ENCODE data around the gene PLCB1. TPM values are rescaled to one million over a fixed set of nuclear protein-coding genes. Genes with fewer than 3 reads are reported as not detected.

PLCB1 gene
- total and polyA plus RNA-seq, 2 experiments from 2014 or later, result 14.9 to 20.7 TPM

- Mint-ChIP-seq H3K4me1 (peaks cover 14% of the 10 kb centered on the region), H3K27me3 (ENCODE audit: insufficient read depth, low read depth, poor library complexity) (no peaks in the 10 kb centered on the region), H3K9me3 (no peaks in the 10 kb centered on the region), H3K4me3 (no peak overlapping the region), H3K36me3 (ENCODE audit: low read depth) (no peaks in the 10 kb centered on the region), H3K27ac (no peak overlapping the region)
- no peak overlapping the region for H3K4me3 ChIP-seq
- H2AFZ ChIP-seq, result no peak overlapping the region
- H3F3A ChIP-seq (replicated peaks; ENCODE audit: low read depth), result no peaks in the 10 kb centered on the region
- no peak for TF ChIP-seq ZNF331 (CRISPR knock-in tag; IDR thresholded peaks at IDR 0.05; ENCODE audit: low read depth)
- no peak for TF ChIP-seq ETS1 (IDR thresholded peaks at IDR 0.05)
- TF ChIP-seq NANOG (IDR thresholded peaks at IDR 0.05; ENCODE audit: borderline replicate concordance), result no peak
- TF ChIP-seq STAT1 (IDR thresholded peaks at IDR 0.05; ENCODE audit: unreplicated experiment), result no peak
- no peak for TF ChIP-seq CREB1 (CRISPR knock-in tag; IDR thresholded peaks at IDR 0.05; ENCODE audit: low read depth)
- no peak for TF ChIP-seq ZNF114 (CRISPR knock-in tag; IDR thresholded peaks at IDR 0.05)
- TF ChIP-seq JUNB (IDR thresholded peaks at IDR 0.05; ENCODE audit: unreplicated experiment), result no peak
- TF ChIP-seq EZH2 (IDR thresholded peaks at IDR 0.05; ENCODE audit: low read depth, unreplicated experiment), result no peak
- TF ChIP-seq EZH2phosphoT487 (IDR thresholded peaks at IDR 0.05; ENCODE audit: unreplicated experiment), result no peak
- TF ChIP-seq POLR2AphosphoS5 (IDR thresholded peaks at IDR 0.05; ENCODE audit: low read depth), result no peak
- no peak for TF ChIP-seq CTCF (conservative IDR thresholded peaks at IDR 0.05; ENCODE audit: low read depth in 2 of 2)
- TF ChIP-seq ZNF462 (CRISPR knock-in tag; IDR thresholded peaks at IDR 0.05), result no peak
- no peaks in the 10 kb centered on the region for H3K9me2 ChIP-seq (ENCODE audit: insufficient read depth)
- no peak overlapping the region for H3K4me2 ChIP-seq
- no peaks in the 10 kb centered on the region for H3K27me3 ChIP-seq (ENCODE audit: insufficient read depth)
- DNase-seq (ENCODE audit: low spot score), result no peak
- no peak for ATAC-seq
- H3K79me2 ChIP-seq (replicated peaks; ENCODE audit: insufficient read depth), result no peaks in the 10 kb centered on the region
- no peaks in the 10 kb centered on the region for H4K20me1 ChIP-seq (replicated peaks; ENCODE audit: insufficient read depth)
- H3K4me1 ChIP-seq (ENCODE audit: insufficient read depth), result peaks cover 14% of the 10 kb centered on the region; the same call in 1 of the 2 replicates
- H3K36me3 ChIP-seq (ENCODE audit: insufficient read depth), result no peaks in the 10 kb centered on the region
- H3K27ac ChIP-seq (ENCODE audit: low read depth), result no peak overlapping the region
Measured at GRCh38 chr20:8865636-8866035, 733.6 kb downstream of the PLCB1 start.
